Liver (tissue), 9 donors: ENCODE results near the gene MSI2. TPM values are rescaled to one million over a fixed set of nuclear protein-coding genes. Genes with fewer than 3 reads are reported as not detected.
"Not testable (repeated sequence)": the region's sequence is repeated elsewhere in the genome, so short reads cannot be mapped to it uniquely, and the experiment has no call there.

Experiments
- DNase-seq: peaks from one replicate; pipeline ENCODE4 v3.0.0-alpha.2; 2017; ENCODE audit warnings: low spot score
- H3K27ac ChIP-seq, 2 donors: one replicate each; pipeline ENCODE4 v1.7.0; 2013; ENCODE audit warnings: inconsistent platforms in 2 of 2, low read length in 2 of 2, control low read depth in 1 of 2, low read depth in 1 of 2, mild to moderate bottlenecking in 1 of 2
- H3K27me3 ChIP-seq, 4 donors: one replicate each; pipeline versions ENCODE4 v1.6.1 to v1.7.0; 2013; ENCODE audit warnings: low read length in 3 of 4, inconsistent platforms in 1 of 4, mild to moderate bottlenecking in 1 of 4, moderate library complexity in 1 of 4; ENCODE audit not compliant: control insufficient read depth in 4 of 4, insufficient read depth in 4 of 4
- H3K36me3 ChIP-seq, 4 donors: one replicate each; pipeline versions ENCODE4 v1.6.1 to v1.7.0; 2013; ENCODE audit warnings: low read length in 3 of 4, mild to moderate bottlenecking in 3 of 4, low read depth in 1 of 4, moderate library complexity in 1 of 4; ENCODE audit not compliant: control insufficient read depth in 4 of 4, insufficient read depth in 3 of 4
- H3K4me1 ChIP-seq, 4 donors: one replicate each; pipeline versions ENCODE4 v1.6.1 to v1.7.0; 2013; ENCODE audit warnings: low read length in 3 of 4, mild to moderate bottlenecking in 3 of 4, moderate library complexity in 1 of 4; ENCODE audit not compliant: control insufficient read depth in 4 of 4, insufficient read depth in 4 of 4
- H3K4me3 ChIP-seq, 3 donors: one replicate each; pipeline versions ENCODE4 v1.6.1 to v1.7.0; 2013; ENCODE audit warnings: low read length in 3 of 3, control low read depth in 1 of 3, low read depth in 1 of 3, mild to moderate bottlenecking in 1 of 3
- H3K9ac ChIP-seq, 2 donors: one replicate each; pipeline ENCODE4 v1.7.0; 2013; ENCODE audit warnings: low read length in 2 of 2, mild to moderate bottlenecking in 2 of 2, moderate library complexity in 2 of 2, control low read depth in 1 of 2, low read depth in 1 of 2
- H3K9me3 ChIP-seq, 4 donors: one replicate each; pipeline versions ENCODE4 v1.6.1 to v1.7.0; 2013; ENCODE audit warnings: low read length in 3 of 4; ENCODE audit not compliant: control insufficient read depth in 4 of 4
- EGR1 ChIP-seq, 2 donors: IDR thresholded peaks; 2 replicates each; pipeline ENCODE4 v1.6.1; 2016 to 2018; ENCODE audit warnings: antibody characterized with exemption in 2 of 2, low read depth in 2 of 2
- FOXA2 ChIP-seq: IDR thresholded peaks from 2 replicates; pipeline ENCODE4 v1.6.1; 2016; ENCODE audit warnings: antibody characterized with exemption
- GABPA ChIP-seq, 2 donors: IDR thresholded peaks in 1 of 2; conservative IDR thresholded peaks in 1 of 2; 2 replicates each; pipeline ENCODE4 v1.6.1; 2016; ENCODE audit warnings: antibody characterized with exemption in 2 of 2, mild to moderate bottlenecking in 1 of 2, moderate library complexity in 1 of 2
- HNF4A ChIP-seq, 2 donors: conservative IDR thresholded peaks; 2 replicates each; pipeline ENCODE4 v1.6.1; 2016; ENCODE audit warnings: antibody characterized with exemption in 2 of 2, mild to moderate bottlenecking in 2 of 2
- HNF4G ChIP-seq: IDR thresholded peaks from 2 replicates; pipeline ENCODE4 v1.6.1; 2016; ENCODE audit warnings: antibody characterized with exemption
- JUND ChIP-seq, 2 donors: IDR thresholded peaks; 2 replicates each; pipeline ENCODE4 v1.6.1; 2016; ENCODE audit warnings: antibody characterized with exemption in 2 of 2
- MAX ChIP-seq: IDR thresholded peaks from 2 replicates; pipeline ENCODE4 v1.6.1; 2016; ENCODE audit warnings: antibody characterized with exemption
- NR2F2 ChIP-seq: IDR thresholded peaks from 2 replicates; pipeline ENCODE4 v1.6.1; 2016; ENCODE audit warnings: antibody characterized with exemption
- RAD21 ChIP-seq, 2 donors: IDR thresholded peaks; 2 replicates each; pipeline ENCODE4 v1.6.1; 2016; ENCODE audit warnings: antibody characterized with exemption in 2 of 2, mild to moderate bottlenecking in 2 of 2
- RXRA ChIP-seq, 2 donors: IDR thresholded peaks; 2 replicates each; pipeline ENCODE4 v1.6.1; 2017 to 2018; ENCODE audit warnings: antibody characterized with exemption in 2 of 2, mild to moderate bottlenecking in 1 of 2
- SP1 ChIP-seq: IDR thresholded peaks from 2 replicates; pipeline ENCODE4 v1.6.1; 2018; ENCODE audit warnings: antibody characterized with exemption, mild to moderate bottlenecking
- TAF1 ChIP-seq: conservative IDR thresholded peaks from 2 replicates; pipeline ENCODE4 v1.6.1; 2016; ENCODE audit warnings: antibody characterized with exemption, mild to moderate bottlenecking
- YY1 ChIP-seq: IDR thresholded peaks from 2 replicates; pipeline ENCODE4 v1.6.1; 2016; ENCODE audit warnings: antibody characterized with exemption, mild to moderate bottlenecking
- ZBTB33 ChIP-seq: IDR thresholded peaks from 2 replicates; pipeline ENCODE4 v1.6.1; 2016; ENCODE audit warnings: antibody characterized with exemption
- WGBS: extraction: QIAGEN DNeasy Blood & Tissue Kit; methylation state at CpG from one replicate; pipeline ENCODE4 v1.1.7; 2013; 5-methylcytosine and 5-hydroxymethylcytosine counted together
- polyA plus RNA-seq, 2 donors: library from polyadenylated mRNA; stranded (reverse) in 1 of 2; unstranded in 1 of 2; fragments of 200-250 nt in 1 of 2; fragments of >200 nt in 1 of 2; fragmentation: Nextera tagmentation in 1 of 2; extraction: Ambion mirVana in 1 of 2; gene quantifications; one replicate each; pipeline versions ENCODE4 v1.2.1 to v1.2.3, GENCODE V29; 2013 to 2015
- total RNA-seq, 2 donors: library from RNA; depleted of rRNA; stranded (reverse); fragments of >200 nt; gene quantifications; one replicate each; pipeline ENCODE4 v1.2.3, GENCODE V29; 2014
- donor health status: healthy.
- donor health status: healthy.
- donor health status: healthy.
- donor health status: healthy.
- donor health status: healthy.

Gene MSI2
- total and polyA plus RNA-seq, 4 donors = 5.7 to 15.6 (median 9.2) TPM

- Histone ChIP-seq H3K4me1 (no peaks in the 10 kb centered on the region), H3K9me3 (no peaks in the 10 kb centered on the region), H3K36me3 (peaks cover 0 to 4% (median 0%) of the 10 kb centered on the region in 4 donors), H3K9ac (no peak overlapping the region), H3K27me3 (no peaks in the 10 kb centered on the region), H3K4me3 (no peak overlapping the region), H3K27ac (no peak overlapping the region)
- WGBS = 96% methylated on average over 19 of the region's 19 CpGs
- no peak for TF ChIP-seq RXRA (IDR thresholded peaks at IDR 0.05)
- no peak for TF ChIP-seq YY1
- no peak for TF ChIP-seq EGR1 (IDR thresholded peaks at IDR 0.05; ENCODE audit: low read depth in 2 of 2)
- no peak for TF ChIP-seq HNF4G
- TF ChIP-seq FOXA2 = no peak
- TF ChIP-seq RAD21 (IDR thresholded peaks at IDR 0.05) = no peak
- no peak for TF ChIP-seq MAX
- TF ChIP-seq NR2F2 = no peak
- TF ChIP-seq SP1 = no peak
- no peak for TF ChIP-seq GABPA (IDR thresholded peaks at IDR 0.05 in 1 of 2, conservative IDR thresholded peaks at IDR 0.05 in 1 of 2)
- no peak for TF ChIP-seq TAF1
- no peak for TF ChIP-seq JUND (IDR thresholded peaks at IDR 0.05)
- TF ChIP-seq HNF4A (conservative IDR thresholded peaks at IDR 0.05) = no peak
- no peak for DNase-seq
Measured at GRCh38 chr17:57619061-57619937, 363.0 kb downstream of the MSI2 start.

- no peaks in the 10 kb centered on the region for H3K9me3 ChIP-seq
- H3K27ac ChIP-seq = no peak overlapping the region
- no peak overlapping the region for H3K4me3 ChIP-seq
- H3K4me1 ChIP-seq = no peaks in the 10 kb centered on the region
- no peaks in the 10 kb centered on the region for H3K27me3 ChIP-seq
- no peak for DNase-seq
- TF ChIP-seq GABPA (IDR thresholded peaks at IDR 0.05 in 1 of 2, conservative IDR thresholded peaks at IDR 0.05 in 1 of 2) (no peak), EGR1 (IDR thresholded peaks at IDR 0.05; ENCODE audit: low read depth in 2 of 2) (no peak), FOXA2 (no peak), HNF4G (no peak), TAF1 (no peak)
- no peak overlapping the region for H3K9ac ChIP-seq
- 97% methylated on average over 2 of the region's 2 CpGs for WGBS
- peaks cover 0 to 4% (median 0%) of the 10 kb centered on the region in 4 donors for H3K36me3 ChIP-seq
Measured at GRCh38 chr17:57620576-57620975, 364.3 kb downstream of the MSI2 start.

- H3K36me3 ChIP-seq, H3K27me3 ChIP-seq, H3K4me3 ChIP-seq, H3K4me1 ChIP-seq, H3K27ac ChIP-seq, H3K9ac ChIP-seq, DNase-seq, H3K9me3 ChIP-seq: not testable (repeated sequence)
- 96% methylated on average over 6 of the region's 6 CpGs for WGBS
Measured at GRCh38 chr17:57621791-57622190, 365.5 kb downstream of the MSI2 start.

- Histone ChIP-seq H3K4me3 (no peak overlapping the region), H3K4me1 (no peaks in the 10 kb centered on the region), H3K36me3 (no peaks in the 10 kb centered on the region), H3K27me3 (no peaks in the 10 kb centered on the region), H3K27ac (no peak overlapping the region), H3K9me3 (no peaks in the 10 kb centered on the region), H3K9ac (no peak overlapping the region)
- 76% methylated on average over 8 of the region's 8 CpGs for WGBS
- TF ChIP-seq TAF1 (no peak), FOXA2 (no peak), RAD21 (IDR thresholded peaks at IDR 0.05) (no peak), ZBTB33 (no peak), NR2F2 (no peak), SP1 (no peak), JUND (IDR thresholded peaks at IDR 0.05) (no peak)
- DNase-seq = no peak
Measured at GRCh38 chr17:57622306-57622682, 366.0 kb downstream of the MSI2 start.
